Measurements from ENCODE around the gene BCAP29.

Gene BCAP29

DNA sequence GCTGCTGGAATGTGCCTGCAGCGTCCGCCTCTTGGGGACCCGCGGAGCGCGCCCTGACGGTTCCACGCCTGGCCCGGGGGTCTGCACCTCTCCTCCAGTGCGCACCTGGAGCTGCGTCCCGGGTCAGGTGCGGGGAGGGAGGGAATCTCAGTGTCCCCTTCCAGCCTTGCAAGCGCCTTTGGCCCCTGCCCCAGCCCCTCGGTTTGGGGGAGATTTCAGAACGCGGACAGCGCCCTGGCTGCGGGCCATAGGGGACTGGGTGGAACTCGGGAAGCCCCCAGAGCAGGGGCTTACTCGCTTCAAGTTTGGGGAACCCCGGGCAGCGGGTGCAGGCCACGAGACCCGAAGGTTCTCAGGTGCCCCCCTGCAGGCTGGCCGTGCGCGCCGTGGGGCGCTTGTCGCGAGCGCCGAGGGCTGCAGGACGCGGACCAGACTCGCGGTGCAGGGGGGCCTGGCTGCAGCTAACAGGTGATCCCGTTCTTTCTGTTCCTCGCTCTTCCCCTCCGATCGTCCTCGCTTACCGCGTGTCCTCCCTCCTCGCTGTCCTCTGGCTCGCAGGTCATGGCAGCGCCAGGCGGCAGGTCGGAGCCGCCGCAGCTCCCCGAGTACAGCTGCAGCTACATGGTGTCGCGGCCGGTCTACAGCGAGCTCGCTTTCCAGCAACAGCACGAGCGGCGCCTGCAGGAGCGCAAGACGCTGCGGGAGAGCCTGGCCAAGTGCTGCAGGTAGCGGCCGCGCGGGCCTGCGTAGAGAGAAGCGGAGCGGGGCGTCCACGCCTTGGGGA, 81.2 kb downstream of the BCAP29 start (continued):
- TF ChIP-seq ZNF362 (tag by site-specific recombination; IDR thresholded peaks at IDR 0.05) (no peak), ZNF211 (tag by site-specific recombination; IDR thresholded peaks at IDR 0.05; ENCODE audit: low read depth) (no peak), ZNF660 (tag by site-specific recombination; IDR thresholded peaks at IDR 0.05) (peak; percentile 67; the same call in 1 of the 2 replicates), ZNF2 (tag by site-specific recombination; IDR thresholded peaks at IDR 0.05) (peak; percentile 74), ZBTB20 (tag by site-specific recombination; IDR thresholded peaks at IDR 0.05) (peak; percentile 39; the same call in 1 of the 2 replicates), ZNF777 (tag by site-specific recombination; IDR thresholded peaks at IDR 0.05; ENCODE audit: borderline replicate concordance) (peak; percentile 72; the same call in 1 of the 2 replicates), KLF1 (tag by site-specific recombination; IDR thresholded peaks at IDR 0.05) (peak; percentile 72), ZNF184 (tag by site-specific recombination; IDR thresholded peaks at IDR 0.05) (no peak), ZNF274 (IDR thresholded peaks at IDR 0.05; ENCODE audit: low read length) (no peak), ZNF274 (tag by site-specific recombination; IDR thresholded peaks at IDR 0.05; ENCODE audit: borderline replicate concordance) (no peak), ZNF843 (tag by site-specific recombination; IDR thresholded peaks at IDR 0.05) (0 out of 2 replicates have a peak, but pooled peaks have one; percentile 57), ZNF394 (tag by site-specific recombination; IDR thresholded peaks at IDR 0.05; ENCODE audit: borderline replicate concordance) (peak; percentile 68; the same call in 1 of the 2 replicates), KLF16 (tag by site-specific recombination; IDR thresholded peaks at IDR 0.05) (peak; percentile 48; the same call in 1 of the 2 replicates), PRDM1 (tag by site-specific recombination; IDR thresholded peaks at IDR 0.05) (no peak), ZNF610 (tag by site-specific recombination; IDR thresholded peaks at IDR 0.05; ENCODE audit: borderline replicate concordance) (peak; percentile 82; the same call in 1 of the 2 replicates), ZNF138 (tag by site-specific recombination; IDR thresholded peaks at IDR 0.05; ENCODE audit: borderline replicate concordance) (no peak), ZBTB17 (tag by site-specific recombination; IDR thresholded peaks at IDR 0.05) (peak; percentile 77), ZBTB26 (tag by site-specific recombination; optimal IDR thresholded peaks at IDR 0.05) (peak; percentile 82), ZNF433 (tag by site-specific recombination; IDR thresholded peaks at IDR 0.05; ENCODE audit: low read depth) (no peak), ZNF366 (tag by site-specific recombination; conservative IDR thresholded peaks at IDR 0.05) (0 out of 2 replicates have a peak, but pooled peaks have one; percentile 13), ZSCAN23 (tag by site-specific recombination; IDR thresholded peaks at IDR 0.05) (no peak), YY1 (tag by site-specific recombination; IDR thresholded peaks at IDR 0.05) (peak; percentile 40; the same call in 1 of the 2 replicates), ZNF18 (tag by site-specific recombination; IDR thresholded peaks at IDR 0.05) (no peak), ZNF585B (tag by site-specific recombination; IDR thresholded peaks at IDR 0.05) (no peak), ZNF132 (tag by site-specific recombination; IDR thresholded peaks at IDR 0.05; ENCODE audit: borderline replicate concordance) (no peak), ZNF596 (tag by site-specific recombination; IDR thresholded peaks at IDR 0.05) (no peak), ZNF266 (tag by site-specific recombination; IDR thresholded peaks at IDR 0.05; ENCODE audit: low read depth) (no peak), GLIS1 (tag by site-specific recombination; IDR thresholded peaks at IDR 0.05) (peak; percentile 85), ZNF302 (tag by site-specific recombination; IDR thresholded peaks at IDR 0.05; ENCODE audit: low read depth) (no peak), ZNF292 (tag by site-specific recombination; IDR thresholded peaks at IDR 0.05; ENCODE audit: borderline replicate concordance, low read depth) (no peak), ZNF155 (tag by site-specific recombination; IDR thresholded peaks at IDR 0.05) (no peak), ZXDB (tag by site-specific recombination; IDR thresholded peaks at IDR 0.05) (0 out of 2 replicates have a peak, but pooled peaks have one; percentile 41)
- TF ChIP-seq, protein P1, sequence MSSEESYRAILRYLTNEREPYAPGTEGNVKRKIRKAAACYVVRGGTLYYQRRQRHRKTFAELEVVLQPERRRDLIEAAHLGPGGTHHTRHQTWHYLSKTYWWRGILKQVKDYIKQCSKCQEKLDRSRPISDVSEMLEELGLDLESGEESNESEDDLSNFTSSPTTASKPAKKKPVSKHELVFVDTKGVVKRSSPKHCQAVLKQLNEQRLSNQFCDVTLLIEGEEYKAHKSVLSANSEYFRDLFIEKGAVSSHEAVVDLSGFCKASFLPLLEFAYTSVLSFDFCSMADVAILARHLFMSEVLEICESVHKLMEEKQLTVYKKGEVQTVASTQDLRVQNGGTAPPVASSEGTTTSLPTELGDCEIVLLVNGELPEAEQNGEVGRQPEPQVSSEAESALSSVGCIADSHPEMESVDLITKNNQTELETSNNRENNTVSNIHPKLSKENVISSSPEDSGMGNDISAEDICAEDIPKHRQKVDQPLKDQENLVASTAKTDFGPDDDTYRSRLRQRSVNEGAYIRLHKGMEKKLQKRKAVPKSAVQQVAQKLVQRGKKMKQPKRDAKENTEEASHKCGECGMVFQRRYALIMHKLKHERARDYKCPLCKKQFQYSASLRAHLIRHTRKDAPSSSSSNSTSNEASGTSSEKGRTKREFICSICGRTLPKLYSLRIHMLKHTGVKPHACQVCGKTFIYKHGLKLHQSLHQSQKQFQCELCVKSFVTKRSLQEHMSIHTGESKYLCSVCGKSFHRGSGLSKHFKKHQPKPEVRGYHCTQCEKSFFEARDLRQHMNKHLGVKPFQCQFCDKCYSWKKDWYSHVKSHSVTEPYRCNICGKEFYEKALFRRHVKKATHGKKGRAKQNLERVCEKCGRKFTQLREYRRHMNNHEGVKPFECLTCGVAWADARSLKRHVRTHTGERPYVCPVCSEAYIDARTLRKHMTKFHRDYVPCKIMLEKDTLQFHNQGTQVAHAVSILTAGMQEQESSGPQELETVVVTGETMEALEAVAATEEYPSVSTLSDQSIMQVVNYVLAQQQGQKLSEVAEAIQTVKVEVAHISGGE (tag by site-specific recombination; conservative IDR thresholded peaks at IDR 0.05; ENCODE audit: low read depth) = 0 out of 2 replicates have a peak, but pooled peaks have one; percentile 17

Measured in HEK293 (cell line).